GM19324 (cell line): ENCODE measurements around the gene RPLP1.
"Not testable (repeated sequence)": the region's sequence is repeated elsewhere in the genome, so short reads cannot be mapped to it uniquely, and the experiment has no call there.

Experiments
- ATAC-seq: cut with Tn5 transposase; IDR thresholded peaks from one replicate; pipeline ENCODE4 v1.9.1; 2021; ENCODE audit warnings: mild to moderate bottlenecking, moderate library complexity; ENCODE audit not compliant: unreplicated experiment, low FRiP score

Gene RPLP1

GRCh38 chr15:69436951-69437350, 15.7 kb upstream of the RPLP1 start:
- no peak for ATAC-seq

GRCh38 chr15:69439623-69440022, 13.0 kb upstream of the RPLP1 start:
- no peak for ATAC-seq

GRCh38 chr15:69443032-69443611, 9.5 kb upstream of the RPLP1 start:
- ATAC-seq = no peak

- peak; percentile 56 for ATAC-seq
Measured at GRCh38 chr15:69444686-69445085, 7.9 kb upstream of the RPLP1 start.

- no peak for ATAC-seq
Measured at GRCh38 chr15:69446953-69447352, 5.7 kb upstream of the RPLP1 start.

GRCh38 chr15:69450221-69450620, 2.4 kb upstream of the RPLP1 start:
- ATAC-seq = not testable (repeated sequence)

GRCh38 chr15:69450968-69451695, 1.5 kb upstream of the RPLP1 start:
- no peak for ATAC-seq

GRCh38 chr15:69451951-69452691, 497 bp upstream of the RPLP1 start:
- ATAC-seq = peak; percentile 43

GRCh38 chr15:69454953-69455352, 2.3 kb downstream of the RPLP1 start:
- ATAC-seq = no peak

- no peak for ATAC-seq
Measured at GRCh38 chr15:69456208-69457166, 3.9 kb downstream of the RPLP1 start.

GRCh38 chr15:69457304-69458280, 5.0 kb downstream of the RPLP1 start:
- ATAC-seq = no peak

GRCh38 chr15:69459066-69459465, 6.4 kb downstream of the RPLP1 start:
- ATAC-seq = no peak

- ATAC-seq = no peak
Measured at GRCh38 chr15:69460481-69460880, 7.9 kb downstream of the RPLP1 start.

GRCh38 chr15:69462030-69462492, 9.4 kb downstream of the RPLP1 start:
- no peak for ATAC-seq

GRCh38 chr15:69462493-69463181, 10.0 kb downstream of the RPLP1 start:
- ATAC-seq = peak; percentile 91

GRCh38 chr15:69463182-69463756, 10.7 kb downstream of the RPLP1 start:
- ATAC-seq = no peak

- ATAC-seq = no peak
Measured at GRCh38 chr15:69465253-69465652, 12.6 kb downstream of the RPLP1 start.

- ATAC-seq = no peak
Measured at GRCh38 chr15:69466733-69467132, 14.1 kb downstream of the RPLP1 start.
